SU-DHL-6 (cell line): Measurements from ENCODE around the gene MTMR10.

ENCODE experiments used
- H2AFZ ChIP-seq: fragments of 200-600 bp; sonication (generic); 2 replicates; pipeline ENCODE4 v1.6.1; 2014; ENCODE audit warnings: low read depth, mild to moderate bottlenecking, moderate library complexity, mixed read lengths, antibody characterized with exemption, low read length; ENCODE audit not compliant: severe bottlenecking
- H3F3A ChIP-seq: fragments of 200-600 bp; shearing (Covaris generic); 2 replicates; pipeline ENCODE4 v1.6.0; 2016; ENCODE audit warnings: antibody characterized with exemption, mild to moderate bottlenecking; ENCODE audit not compliant: insufficient read depth
- H3K27ac ChIP-seq: fragments of 200-600 bp; sonication (generic); 2 replicates; pipeline ENCODE4 v1.5.1; 2016; ENCODE audit warnings: low read depth, mild to moderate bottlenecking, low read length, moderate library complexity, mixed read lengths
- H3K27me3 ChIP-seq: fragments of 200-600 bp; sonication (generic), shearing (Covaris generic); 2 replicates; pipeline ENCODE4 v1.6.0; 2014; ENCODE audit warnings: mild to moderate bottlenecking, low read length
- H3K36me3 ChIP-seq: fragments of 200-600 bp; sonication (generic); 2 replicates; pipeline ENCODE4 v1.6.1; 2014; ENCODE audit warnings: mild to moderate bottlenecking, low read length, mixed read lengths
- H3K4me2 ChIP-seq: fragments of 300-600, 200-600 bp; shearing (Covaris generic), sonication (generic); 2 replicates; pipeline ENCODE4 v1.6.0; 2014; ENCODE audit warnings: low read length, low read depth, mild to moderate bottlenecking; ENCODE audit not compliant: poor library complexity, severe bottlenecking
- H3K4me3 ChIP-seq: fragments of 200-600 bp; sonication (generic); 2 replicates; pipeline ENCODE4 v1.5.1; 2014; ENCODE audit warnings: antibody characterized with exemption, low read length, mild to moderate bottlenecking, mixed read lengths; ENCODE audit not compliant: insufficient read depth, poor library complexity, severe bottlenecking
- H3K79me2 ChIP-seq: fragments of 200-600 bp; sonication (generic); 2 replicates; pipeline ENCODE4 v1.6.1; 2014; ENCODE audit warnings: mild to moderate bottlenecking, low read length, moderate library complexity; ENCODE audit not compliant: insufficient read depth
- H3K9ac ChIP-seq: fragments of 200-600 bp; sonication (generic); 2 replicates; pipeline ENCODE4 v1.7.0; 2014; ENCODE audit warnings: mild to moderate bottlenecking, low read length
- H3K9me2 ChIP-seq: fragments of 200-600 bp; sonication (generic); replicated peaks from 2 replicates; pipeline ENCODE4 v1.6.1; 2014; ENCODE audit warnings: low read length; ENCODE audit not compliant: insufficient read depth
- H3K9me3 ChIP-seq: fragments of 200-600 bp; sonication (generic); 2 replicates; pipeline ENCODE4 v1.6.1; 2014; ENCODE audit warnings: low read length, mixed read lengths; ENCODE audit not compliant: insufficient read depth
- H4K20me1 ChIP-seq: fragments of 200-600 bp; sonication (generic); 2 replicates; pipeline ENCODE4 v1.6.1; 2014; ENCODE audit warnings: low read depth, mild to moderate bottlenecking, antibody characterized with exemption, low read length, moderate library complexity, mixed read lengths
- EZH2phosphoT487 ChIP-seq: fragments of 200-600 bp; sonication (generic), shearing (Covaris generic); conservative IDR thresholded peaks from 2 replicates; pipeline ENCODE4 v1.6.1; 2018; ENCODE audit warnings: mild to moderate bottlenecking, antibody characterized with exemption, low read length, moderate library complexity, mixed read lengths
- TF ChIP-seq, protein P1 (sequence below): fragments of 200-600 bp; sonication (generic); IDR thresholded peaks from one replicate; pipeline ENCODE4 v1.5.1; 2017; ENCODE audit warnings: antibody characterized with exemption, mild to moderate bottlenecking, low read length, moderate library complexity; ENCODE audit not compliant: insufficient read depth, poor library complexity, severe bottlenecking

The MTMR10 gene

DNA sequence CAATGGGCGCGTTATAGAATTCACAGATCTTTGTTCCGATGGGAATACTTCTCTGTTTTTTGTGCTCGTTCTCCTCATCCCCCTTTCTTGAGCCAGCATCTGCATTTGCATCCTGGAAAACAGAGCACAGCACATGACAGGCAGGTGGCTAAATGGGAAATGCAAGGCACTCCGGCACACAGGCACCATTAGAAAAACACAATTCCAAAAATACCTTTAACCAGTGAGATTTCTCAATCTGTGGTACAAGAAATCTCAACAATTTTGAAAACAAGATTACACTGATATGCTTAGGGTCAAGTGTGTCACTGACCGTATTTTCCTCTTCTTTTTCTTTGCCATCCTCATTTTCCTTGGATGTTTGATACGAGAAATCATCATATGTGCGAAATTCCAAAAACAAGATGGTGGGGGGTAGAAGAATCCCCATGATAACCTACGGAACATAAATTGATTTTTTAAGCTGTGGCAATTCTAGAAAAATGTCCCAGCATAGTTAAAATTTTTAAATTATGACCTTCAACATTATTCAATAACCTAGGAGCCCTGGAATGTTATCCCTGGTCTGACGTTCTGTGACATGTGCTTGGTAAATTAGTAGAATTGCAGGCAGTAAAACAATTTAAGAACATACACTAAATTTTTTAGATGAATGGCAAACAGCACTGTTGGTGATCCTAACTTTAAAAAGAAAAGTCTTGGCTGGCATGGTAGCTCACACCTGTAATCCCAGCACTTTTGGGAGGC is 46.5 kb upstream of the MTMR10 start:
- Histone ChIP-seq H3K9me3 (no peaks in the 10 kb centered on the region), H3K79me2 (no peaks in the 10 kb centered on the region), H2AFZ (no peak overlapping the region), H3K27me3 (no peaks in the 10 kb centered on the region), H3K27ac (no peak overlapping the region), H3K4me2 (no peak overlapping the region), H3F3A (no peaks in the 10 kb centered on the region), H3K36me3 (no peaks in the 10 kb centered on the region), H4K20me1 (no peaks in the 10 kb centered on the region), H3K9ac (no peak overlapping the region), H3K9me2 (no peaks in the 10 kb centered on the region), H3K4me3 (no peak overlapping the region)
- TF ChIP-seq EZH2phosphoT487 = no peak
- TF ChIP-seq, protein P1, sequence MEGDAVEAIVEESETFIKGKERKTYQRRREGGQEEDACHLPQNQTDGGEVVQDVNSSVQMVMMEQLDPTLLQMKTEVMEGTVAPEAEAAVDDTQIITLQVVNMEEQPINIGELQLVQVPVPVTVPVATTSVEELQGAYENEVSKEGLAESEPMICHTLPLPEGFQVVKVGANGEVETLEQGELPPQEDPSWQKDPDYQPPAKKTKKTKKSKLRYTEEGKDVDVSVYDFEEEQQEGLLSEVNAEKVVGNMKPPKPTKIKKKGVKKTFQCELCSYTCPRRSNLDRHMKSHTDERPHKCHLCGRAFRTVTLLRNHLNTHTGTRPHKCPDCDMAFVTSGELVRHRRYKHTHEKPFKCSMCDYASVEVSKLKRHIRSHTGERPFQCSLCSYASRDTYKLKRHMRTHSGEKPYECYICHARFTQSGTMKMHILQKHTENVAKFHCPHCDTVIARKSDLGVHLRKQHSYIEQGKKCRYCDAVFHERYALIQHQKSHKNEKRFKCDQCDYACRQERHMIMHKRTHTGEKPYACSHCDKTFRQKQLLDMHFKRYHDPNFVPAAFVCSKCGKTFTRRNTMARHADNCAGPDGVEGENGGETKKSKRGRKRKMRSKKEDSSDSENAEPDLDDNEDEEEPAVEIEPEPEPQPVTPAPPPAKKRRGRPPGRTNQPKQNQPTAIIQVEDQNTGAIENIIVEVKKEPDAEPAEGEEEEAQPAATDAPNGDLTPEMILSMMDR = no peak

DNA sequence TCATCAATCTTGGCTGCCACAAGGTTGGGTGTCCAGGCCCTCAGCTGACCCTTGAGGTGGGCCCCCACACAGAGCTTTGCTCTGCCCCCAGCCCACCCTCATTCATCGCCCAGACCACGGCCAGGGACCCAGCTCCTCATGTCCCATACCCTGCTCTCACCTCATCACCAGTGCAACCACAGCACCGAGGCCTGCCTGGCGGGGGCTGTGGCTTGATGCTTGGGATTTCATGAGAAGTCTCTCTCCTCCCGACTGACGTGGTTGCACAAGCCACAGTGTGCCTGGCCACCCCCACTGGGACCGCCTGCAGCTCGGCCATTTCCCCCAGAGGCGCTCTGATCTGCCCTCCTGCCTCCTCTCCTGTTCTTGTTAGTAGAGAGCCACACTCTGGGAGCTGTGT is 45.4 kb upstream of the MTMR10 start:
- no peaks in the 10 kb centered on the region for H3K9me3 ChIP-seq
- H3K27me3 ChIP-seq = no peaks in the 10 kb centered on the region
- no peak overlapping the region for H3K27ac ChIP-seq
- H3K9me2 ChIP-seq = no peaks in the 10 kb centered on the region
- H2AFZ ChIP-seq = no peak overlapping the region
- TF ChIP-seq EZH2phosphoT487 = no peak
- TF ChIP-seq, protein P1 = no peak
- no peaks in the 10 kb centered on the region for H3K79me2 ChIP-seq
- H3K4me3 ChIP-seq = no peak overlapping the region
- H3K36me3 ChIP-seq = no peaks in the 10 kb centered on the region
- H3K9ac ChIP-seq = no peak overlapping the region
- H4K20me1 ChIP-seq = no peaks in the 10 kb centered on the region
- H3K4me2 ChIP-seq = no peak overlapping the region
- no peaks in the 10 kb centered on the region for H3F3A ChIP-seq

DNA sequence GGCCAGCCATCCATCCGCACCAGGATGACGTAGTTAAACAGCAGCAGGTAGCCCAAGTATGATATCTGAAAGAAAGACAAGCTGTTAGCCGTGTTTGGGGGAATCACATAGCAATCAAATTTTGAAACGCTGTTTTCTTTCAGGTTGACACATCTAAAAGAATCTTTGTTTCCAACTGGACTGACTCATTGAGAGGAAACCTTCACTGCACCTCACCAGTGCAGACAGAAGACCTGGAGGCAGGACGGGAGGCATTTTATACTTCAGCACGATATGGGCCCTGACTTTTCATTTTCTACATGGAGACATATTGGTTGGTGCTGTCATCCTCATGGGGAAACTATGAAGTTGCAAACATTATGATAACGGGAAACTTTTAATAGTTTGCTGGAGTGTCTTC is 44.2 kb upstream of the MTMR10 start:
- H3K9me2 ChIP-seq = no peaks in the 10 kb centered on the region
- TF ChIP-seq, protein P1 = no peak
- no peak for TF ChIP-seq EZH2phosphoT487

More for the DNA sequence above, 44.2 kb upstream of the MTMR10 start:
- H3K4me2 ChIP-seq = no peak overlapping the region
- no peak overlapping the region for H3K4me3 ChIP-seq
- H3K27me3 ChIP-seq = no peaks in the 10 kb centered on the region
- H3K79me2 ChIP-seq = no peaks in the 10 kb centered on the region
- H4K20me1 ChIP-seq = no peaks in the 10 kb centered on the region
- H3F3A ChIP-seq = no peaks in the 10 kb centered on the region
- no peaks in the 10 kb centered on the region for H3K9me3 ChIP-seq
- no peak overlapping the region for H3K27ac ChIP-seq
- H3K36me3 ChIP-seq = no peaks in the 10 kb centered on the region
- H2AFZ ChIP-seq = no peak overlapping the region
- no peak overlapping the region for H3K9ac ChIP-seq
